Neural cell (in vitro differentiated cells): ENCODE results near the gene MICAL2.

Experiments used
- CTCF ChIP-seq: fragments of 450-650 bp; IDR thresholded peaks from 2 replicates; pipeline ENCODE4 v1.5.1; 2014; ENCODE audit warnings: antibody characterized with exemption, mild to moderate bottlenecking, moderate library complexity; ENCODE audit not compliant: poor library complexity, severe bottlenecking
- MXI1 ChIP-seq: fragments of 450-650 bp; conservative IDR thresholded peaks from 2 replicates; pipeline ENCODE4 v1.6.1; 2014; ENCODE audit warnings: antibody characterized with exemption, mild to moderate bottlenecking; ENCODE audit not compliant: poor library complexity, severe bottlenecking
- POLR2AphosphoS5 ChIP-seq: IDR thresholded peaks from 2 replicates; pipeline ENCODE4 v1.6.1; 2012
- SMC3 ChIP-seq: fragments of 450-650 bp; conservative IDR thresholded peaks from 2 replicates; pipeline ENCODE4 v1.6.1; 2014; ENCODE audit warnings: antibody characterized with exemption, mild to moderate bottlenecking, moderate library complexity; ENCODE audit not compliant: poor library complexity
- TAF1 ChIP-seq: IDR thresholded peaks from 2 replicates; pipeline ENCODE4 v1.6.1; 2012; ENCODE audit warnings: low read depth

GRCh38 chr11:12275818-12276217, 165.4 kb downstream of the MICAL2 start:
- TF ChIP-seq POLR2AphosphoS5 (no peak), CTCF (no peak), MXI1 (no peak), SMC3 (no peak), TAF1 (no peak)
